Activated T-cell treated with anti-CD3 and anti-CD28 coated beads, Interleukin-2, amount 50 U/mL, for 72 hours (primary cell): ENCODE data around the gene AFDN. TPM values are rescaled to one million over a fixed set of nuclear protein-coding genes. Genes with fewer than 3 reads are reported as not detected.

Experiments
- ATAC-seq, 2 donors: fragments of 150-1000 bp; cut with Tn5 transposase; replicated peaks in 1 of 2; 2 replicates each; pipeline ENCODE4 v1.10.0; 2021; ENCODE audit warnings: moderate library complexity in 2 of 2, mild to moderate bottlenecking in 1 of 2
- DNase-seq, 2 donors: peaks; one replicate each; pipeline ENCODE4 v3.0.0; 2021 to 2022; ENCODE audit warnings: mixed read lengths in 1 of 2
- H3K27ac Mint-ChIP-seq: one replicate; pipeline ENCODE4 v1.8.0; 2022; ENCODE audit warnings: mild to moderate bottlenecking, moderate library complexity, mixed read lengths
- H3K27me3 Mint-ChIP-seq: one replicate; pipeline ENCODE4 v1.8.0; 2022; ENCODE audit warnings: low read depth, mixed read lengths
- H3K36me3 Mint-ChIP-seq, 2 donors: one replicate each; pipeline ENCODE4 v1.8.0; 2022; ENCODE audit warnings: mixed read lengths in 2 of 2, mild to moderate bottlenecking in 1 of 2; ENCODE audit not compliant: insufficient read depth in 2 of 2
- H3K4me1 Mint-ChIP-seq: one replicate; pipeline ENCODE4 v1.8.0; 2022; ENCODE audit warnings: low read depth, mixed read lengths
- H3K4me3 Mint-ChIP-seq, 2 donors: one replicate each; pipeline ENCODE4 v1.8.0; 2022; ENCODE audit warnings: mild to moderate bottlenecking in 2 of 2, mixed read lengths in 2 of 2, moderate library complexity in 2 of 2
- H3K9me3 Mint-ChIP-seq, 2 donors: one replicate each; pipeline ENCODE4 v1.8.0; 2022; ENCODE audit warnings: mixed read lengths in 2 of 2
- total RNA-seq, 2 donors: library from RNA; stranded (reverse); gene quantifications; one replicate each; pipeline ENCODE4 v1.2.3, GENCODE V29; 2022

AFDN gene
- total RNA-seq: 10 to 100 TPM; 21.6 to 31.9 TPM

- peak within 1 kb of the TSS; percentile 91 to 93 for H3K4me3 Mint-ChIP-seq
- peaks cover 69% of the 10 kb centered on the region for H3K27me3 Mint-ChIP-seq
- peak; percentile 61 to 63 for ATAC-seq
- H3K36me3 Mint-ChIP-seq: peaks cover 3 to 10% of the 10 kb centered on the region in 2 donors
- peaks cover 41% of the 10 kb centered on the region for H3K4me1 Mint-ChIP-seq
- DNase-seq: peak; percentile 38 to 42
- no peaks in the 10 kb centered on the region for H3K9me3 Mint-ChIP-seq
- peak within 1 kb of the TSS; percentile 76 for H3K27ac Mint-ChIP-seq
Measured at GRCh38 chr6:167826896-167827582, at the start of gene AFDN. AFDN (plus strand) TSS chr6:167826911; CDS start chr6:167827133, 222 bp downstream.

GRCh38 chr6:167778497-167779128 lies 48.1 kb upstream of the AFDN start:
- Mint-ChIP-seq H3K4me1 (no peaks in the 10 kb centered on the region), H3K36me3 (no peaks in the 10 kb centered on the region), H3K27me3 (peaks cover 11% of the 10 kb centered on the region), H3K9me3 (no peaks in the 10 kb centered on the region), H3K27ac (no peak overlapping the region), H3K4me3 (no peak overlapping the region)
- ATAC-seq (no peak), DNase-seq (no peak)

- H3K4me1 Mint-ChIP-seq: no peaks in the 10 kb centered on the region
- DNase-seq (no peak), ATAC-seq (no peak)
- H3K27me3 Mint-ChIP-seq: peaks cover 11% of the 10 kb centered on the region
- no peak overlapping the region for H3K4me3 Mint-ChIP-seq
- no peak overlapping the region for H3K27ac Mint-ChIP-seq
- no peaks in the 10 kb centered on the region for H3K36me3 Mint-ChIP-seq
- H3K9me3 Mint-ChIP-seq: no peaks in the 10 kb centered on the region
Measured at GRCh38 chr6:167779129-167779992, 47.4 kb upstream of the AFDN start.

GRCh38 chr6:167779993-167780655 lies 46.6 kb upstream of the AFDN start:
- Mint-ChIP-seq H3K4me3 (no peak overlapping the region), H3K4me1 (no peaks in the 10 kb centered on the region), H3K9me3 (no peaks in the 10 kb centered on the region), H3K36me3 (no peaks in the 10 kb centered on the region), H3K27me3 (peaks cover 11% of the 10 kb centered on the region), H3K27ac (no peak overlapping the region)
- DNase-seq (no peak), ATAC-seq (no peak)

GRCh38 chr6:167781066-167781767 lies 45.5 kb upstream of the AFDN start:
- peaks cover 11% of the 10 kb centered on the region for H3K27me3 Mint-ChIP-seq
- H3K9me3 Mint-ChIP-seq: no peaks in the 10 kb centered on the region
- no peak overlapping the region for H3K4me3 Mint-ChIP-seq
- ATAC-seq (no peak), DNase-seq (no peak)
- no peak overlapping the region for H3K27ac Mint-ChIP-seq
- no peaks in the 10 kb centered on the region for H3K4me1 Mint-ChIP-seq
- no peaks in the 10 kb centered on the region for H3K36me3 Mint-ChIP-seq

- no peak for ATAC-seq
- H3K4me1 Mint-ChIP-seq: no peaks in the 10 kb centered on the region
- no peak for DNase-seq
- H3K36me3 Mint-ChIP-seq: no peaks in the 10 kb centered on the region
- H3K9me3 Mint-ChIP-seq: no peaks in the 10 kb centered on the region
- H3K27me3 Mint-ChIP-seq: peaks cover 11% of the 10 kb centered on the region
- H3K27ac Mint-ChIP-seq: no peak overlapping the region
- H3K4me3 Mint-ChIP-seq: no peak overlapping the region
Measured at GRCh38 chr6:167781868-167782267, 44.8 kb upstream of the AFDN start.

GRCh38 chr6:167782698-167783517 lies 43.8 kb upstream of the AFDN start:
- H3K4me3 Mint-ChIP-seq: no peak overlapping the region
- peaks cover 11% of the 10 kb centered on the region for H3K27me3 Mint-ChIP-seq
- H3K27ac Mint-ChIP-seq: no peak overlapping the region
- DNase-seq (no peak), ATAC-seq (no peak)
- H3K9me3 Mint-ChIP-seq: no peaks in the 10 kb centered on the region
- H3K36me3 Mint-ChIP-seq: no peaks in the 10 kb centered on the region
- H3K4me1 Mint-ChIP-seq: no peaks in the 10 kb centered on the region

GRCh38 chr6:167786853-167787675 lies 39.6 kb upstream of the AFDN start:
- H3K9me3 Mint-ChIP-seq: no peaks in the 10 kb centered on the region
- H3K27me3 Mint-ChIP-seq: peaks cover 19% of the 10 kb centered on the region
- H3K36me3 Mint-ChIP-seq: no peaks in the 10 kb centered on the region
- H3K4me1 Mint-ChIP-seq: no peaks in the 10 kb centered on the region
- DNase-seq (no peak), ATAC-seq (no peak)
- H3K4me3 Mint-ChIP-seq: no peak overlapping the region
- H3K27ac Mint-ChIP-seq: no peak overlapping the region

- H3K4me3 Mint-ChIP-seq: no peak overlapping the region
- H3K36me3 Mint-ChIP-seq: no peaks in the 10 kb centered on the region
- no peaks in the 10 kb centered on the region for H3K4me1 Mint-ChIP-seq
- ATAC-seq: no peak
- H3K27me3 Mint-ChIP-seq: peaks cover 21% of the 10 kb centered on the region
- no peaks in the 10 kb centered on the region for H3K9me3 Mint-ChIP-seq
- no peak overlapping the region for H3K27ac Mint-ChIP-seq
- DNase-seq: no peak
Measured at GRCh38 chr6:167787896-167788562, 38.7 kb upstream of the AFDN start.

GRCh38 chr6:167788563-167788903 lies 38.2 kb upstream of the AFDN start:
- Mint-ChIP-seq H3K4me3 (no peak overlapping the region), H3K9me3 (no peaks in the 10 kb centered on the region), H3K27ac (no peak overlapping the region), H3K27me3 (peaks cover 24% of the 10 kb centered on the region), H3K4me1 (no peaks in the 10 kb centered on the region), H3K36me3 (no peaks in the 10 kb centered on the region)
- DNase-seq (no peak), ATAC-seq (no peak)

- no peak for ATAC-seq
- Mint-ChIP-seq H3K36me3 (no peaks in the 10 kb centered on the region), H3K27me3 (peaks cover 32% of the 10 kb centered on the region), H3K4me1 (no peaks in the 10 kb centered on the region), H3K4me3 (no peak overlapping the region), H3K27ac (no peak overlapping the region), H3K9me3 (no peaks in the 10 kb centered on the region)
- no peak for DNase-seq
Measured at GRCh38 chr6:167789358-167789757, 37.4 kb upstream of the AFDN start.
